SK-N-DZ (cell line): ENCODE data around the gene ACACA.
"Not testable (repeated sequence)": the region's sequence is repeated elsewhere in the genome, so short reads cannot be mapped to it uniquely, and the experiment has no call there.

ENCODE experiments used
- DNase-seq: peaks from one replicate; pipeline ENCODE4 v3.0.0-alpha.2; 2015; ENCODE audit warnings: low spot score

The ACACA gene

DNA sequence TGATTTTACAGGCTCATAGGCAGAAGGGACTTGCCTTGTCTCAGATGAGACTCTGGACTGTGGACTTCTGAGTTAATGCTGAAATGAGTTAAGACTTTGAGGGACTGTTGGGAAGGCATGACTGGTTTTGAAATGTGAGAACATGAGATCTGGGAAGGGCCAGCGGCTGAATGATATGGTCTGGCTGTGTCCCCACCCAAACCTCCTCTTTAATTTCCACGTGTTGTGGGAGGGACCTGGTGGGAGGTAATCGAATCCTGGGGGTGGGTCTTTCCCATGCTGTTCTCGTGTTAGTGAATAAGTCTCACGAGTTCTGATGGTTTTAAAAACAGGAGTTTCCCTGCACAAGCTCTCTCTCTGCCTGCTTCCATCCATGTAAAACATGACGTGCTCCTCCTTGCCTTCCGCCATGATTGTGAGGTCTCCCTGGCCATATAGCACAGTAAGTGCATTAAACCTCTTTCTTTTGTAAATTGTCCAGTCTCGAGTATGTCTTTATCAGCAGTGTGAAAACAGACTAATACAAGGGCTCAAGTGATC, 59.7 kb downstream of the ACACA start:
- DNase-seq = not testable (repeated sequence)

DNA sequence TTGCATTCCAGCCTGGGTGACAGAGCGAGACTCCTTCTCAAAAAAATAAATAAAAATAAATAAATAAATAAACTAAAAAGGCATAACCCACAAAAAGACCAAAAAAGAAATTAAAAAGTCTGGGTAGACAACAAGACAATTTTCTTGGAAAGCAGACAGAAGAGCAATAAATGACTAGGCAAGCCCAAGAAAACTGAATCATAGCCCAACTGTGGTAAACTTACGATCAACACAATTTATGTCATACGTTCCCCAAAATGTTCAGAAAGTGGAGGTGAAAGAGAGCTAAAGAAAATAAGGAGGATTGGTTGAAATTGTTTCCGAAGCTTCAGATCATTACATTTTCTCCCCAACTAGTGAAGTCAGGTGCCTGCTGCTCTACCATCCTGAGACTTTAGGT, 62.1 kb downstream of the ACACA start:
- no peak for DNase-seq

DNA sequence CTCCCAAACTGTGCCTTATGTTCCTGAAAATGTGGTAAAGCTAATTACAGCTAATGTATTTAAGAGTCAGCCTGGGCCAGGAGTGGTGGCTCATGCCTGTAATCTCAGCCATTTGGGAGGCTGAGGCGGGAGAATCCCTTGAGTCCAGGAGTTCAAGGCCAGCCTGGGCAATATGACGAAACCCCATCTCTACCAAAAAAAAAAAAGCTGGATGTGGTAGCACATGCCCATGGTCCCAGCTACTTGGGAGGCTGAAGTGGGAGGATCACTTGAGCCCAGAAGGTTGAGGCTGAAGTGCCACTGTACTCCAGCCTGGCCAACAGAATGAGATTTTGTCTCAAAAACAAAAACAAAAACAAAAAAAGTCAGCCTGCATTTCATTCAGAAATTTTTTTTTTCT, 64.0 kb downstream of the ACACA start:
- DNase-seq = no peak

DNA sequence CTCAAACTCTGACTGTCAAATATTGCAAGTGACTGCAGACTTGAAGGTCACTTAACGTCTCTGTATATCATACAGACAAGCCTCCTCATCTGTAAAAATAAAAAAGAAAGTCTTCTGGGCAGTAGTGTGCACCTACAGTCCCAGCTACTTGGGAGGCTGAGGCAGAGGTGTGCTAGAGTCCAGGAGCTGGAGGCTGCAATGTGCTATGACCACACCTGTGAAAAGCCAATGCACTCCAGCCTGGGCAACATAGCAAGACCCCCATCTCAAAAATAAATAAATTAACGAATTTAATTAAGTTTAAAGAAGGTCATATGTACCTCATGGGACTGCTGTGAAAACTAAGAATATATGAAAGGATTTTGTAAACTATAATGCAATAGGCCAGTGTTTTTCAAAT, 65.8 kb downstream of the ACACA start:
- DNase-seq = no peak

DNA sequence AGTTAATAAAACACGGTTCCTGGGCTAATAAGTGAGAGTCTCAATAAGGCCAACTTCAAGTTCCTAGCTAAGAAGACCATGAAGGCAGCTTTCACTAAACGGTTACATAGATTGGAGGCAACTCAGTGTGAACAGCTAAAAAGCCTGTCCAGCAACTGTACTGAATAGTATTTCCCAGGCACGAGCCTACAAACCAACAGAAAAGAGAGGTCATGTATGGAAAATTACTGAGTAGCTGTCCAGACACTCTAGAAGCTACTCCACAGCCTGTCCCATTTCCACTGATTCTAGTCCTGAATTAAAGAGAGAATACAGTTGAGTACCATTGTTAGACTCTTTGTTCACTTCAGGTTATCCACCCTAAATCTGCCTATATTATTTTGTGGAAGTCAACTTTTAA, 67.3 kb downstream of the ACACA start:
- no peak for DNase-seq

DNA sequence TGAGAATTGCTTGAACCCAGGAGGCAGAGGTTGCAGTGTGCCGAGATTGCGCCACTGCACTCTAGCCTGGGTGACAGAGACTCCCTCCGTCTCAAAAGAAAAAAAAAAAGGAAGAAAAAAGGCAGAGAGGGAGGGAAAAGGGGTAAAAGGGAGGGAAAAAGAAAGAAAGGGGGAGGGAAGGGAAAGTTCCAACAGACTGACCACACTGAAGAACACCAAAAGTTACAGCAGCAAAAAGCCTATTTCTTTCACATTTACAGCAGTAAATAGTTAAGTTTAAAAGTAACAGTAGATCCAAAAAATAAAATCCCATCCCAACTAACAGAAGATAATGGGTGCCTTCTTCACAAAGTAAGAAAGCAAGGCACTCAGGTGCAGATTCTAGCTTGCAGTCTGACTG, 67.8 kb downstream of the ACACA start:
- no peak for DNase-seq

DNA sequence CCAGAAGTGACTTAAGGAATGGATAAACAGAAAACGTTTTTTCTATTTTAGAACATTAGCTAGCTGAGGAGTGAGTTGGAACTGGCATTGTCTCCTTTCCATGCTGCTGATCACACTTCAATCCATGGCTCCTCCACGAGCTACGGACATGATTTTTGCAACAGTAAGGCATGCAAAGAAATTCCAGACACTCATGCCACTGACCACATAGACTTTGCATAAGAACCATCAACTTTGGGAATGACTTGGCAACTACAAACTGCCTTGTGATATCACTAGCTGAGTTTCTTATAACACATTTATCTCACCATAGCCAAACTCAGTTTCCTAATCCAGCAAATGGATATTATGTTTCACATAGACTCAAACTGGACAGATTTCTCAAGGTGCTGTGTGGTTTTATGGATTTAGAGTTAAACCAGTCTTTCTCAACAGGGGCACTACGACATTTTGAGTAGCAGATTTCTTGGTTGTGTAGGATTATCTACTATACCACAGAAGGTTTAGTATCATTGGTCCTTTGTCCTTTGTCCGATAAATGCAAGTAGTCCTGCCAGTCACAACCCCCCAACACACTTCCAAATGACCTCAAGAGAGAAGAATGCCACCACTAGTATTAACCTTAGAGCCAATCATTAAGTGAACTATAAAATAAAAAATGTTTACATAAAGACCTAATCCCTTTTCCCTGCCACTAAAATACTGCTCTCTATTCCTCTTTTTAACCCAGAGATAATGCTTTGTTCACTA, 79.1 kb downstream of the ACACA start:
- DNase-seq = no peak

DNA sequence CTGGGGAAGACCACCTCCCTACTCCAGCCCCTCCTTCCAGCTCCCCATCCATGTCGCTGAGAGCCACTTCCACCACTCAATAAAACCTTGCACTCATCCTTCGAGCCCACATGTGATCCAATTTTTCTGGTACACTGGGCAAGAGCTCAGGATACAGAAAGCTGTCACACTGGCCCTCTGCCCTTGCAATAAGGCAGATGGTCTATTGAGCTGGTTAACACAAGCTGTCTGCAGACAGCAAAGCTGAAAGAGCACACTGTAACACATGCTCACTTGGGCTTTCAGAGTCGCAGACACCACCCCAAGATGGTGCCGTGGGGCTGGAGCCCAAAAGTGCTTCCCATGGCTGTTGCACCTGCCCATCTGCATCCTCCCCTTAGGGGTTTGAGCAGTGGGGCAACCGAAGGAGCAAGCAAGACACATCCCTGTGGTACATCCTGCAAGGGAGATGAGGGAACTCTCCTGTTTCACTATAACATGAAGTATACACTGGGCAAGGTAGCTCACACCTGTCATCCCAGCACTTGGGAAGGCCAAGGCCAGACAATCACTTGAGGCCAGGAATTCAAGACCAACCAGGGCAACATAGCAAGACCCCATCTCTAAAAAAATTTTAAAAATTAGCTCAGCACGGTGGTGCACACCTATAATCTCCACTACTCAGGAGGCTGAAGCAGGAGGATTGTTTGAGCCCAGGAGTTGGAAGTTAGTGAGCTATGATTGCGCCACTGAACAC, 83.6 kb downstream of the ACACA start:
- no peak for DNase-seq

DNA sequence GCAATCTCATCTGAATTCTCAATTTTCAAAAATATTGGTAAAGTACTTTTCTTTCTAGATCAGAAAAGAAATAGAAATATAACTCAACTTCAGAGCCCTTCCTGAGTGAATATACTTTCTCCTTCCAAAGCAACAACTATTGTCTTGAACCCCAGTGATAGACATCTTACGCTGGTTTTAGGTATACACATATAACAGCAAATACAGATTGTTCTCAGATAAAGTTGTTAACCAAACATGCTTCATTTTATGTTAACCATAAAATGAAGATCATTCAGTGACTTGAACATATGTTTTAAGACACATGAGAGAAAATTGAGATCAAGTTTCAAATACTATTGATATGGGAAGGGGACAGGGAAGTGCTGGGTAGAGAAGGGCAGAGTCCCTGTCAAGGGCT, 84.5 kb downstream of the ACACA start:
- DNase-seq = no peak

DNA sequence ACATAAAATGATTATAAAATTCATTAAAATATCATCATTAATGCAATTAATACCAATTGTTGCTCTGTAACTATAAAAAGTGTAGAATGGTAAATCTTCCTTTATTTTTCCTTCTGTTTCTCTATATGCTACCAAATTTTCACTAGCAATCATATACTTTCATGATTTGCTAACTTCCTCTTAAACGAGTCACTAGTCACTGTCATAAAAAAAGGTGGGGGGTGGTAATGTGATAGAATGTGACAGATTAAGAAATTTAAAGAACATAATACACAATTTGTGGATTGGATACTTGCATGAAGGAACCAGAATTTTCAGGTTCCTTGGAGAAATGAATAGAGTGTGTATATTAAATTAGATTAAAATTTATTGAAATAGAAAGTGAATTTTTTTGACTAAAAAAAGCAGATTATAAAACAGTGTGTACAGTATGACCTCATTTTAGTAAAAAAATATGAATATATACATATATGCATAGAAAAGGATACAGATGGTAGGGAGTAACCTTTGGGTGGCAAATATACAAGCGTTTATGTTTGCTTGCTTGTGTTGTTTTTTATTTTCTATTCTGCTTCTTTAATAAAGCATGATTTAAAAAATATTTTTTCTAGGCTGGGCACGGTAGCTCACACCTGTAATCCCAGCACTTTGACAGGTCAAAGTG, 87.6 kb downstream of the ACACA start:
- no peak for DNase-seq

DNA sequence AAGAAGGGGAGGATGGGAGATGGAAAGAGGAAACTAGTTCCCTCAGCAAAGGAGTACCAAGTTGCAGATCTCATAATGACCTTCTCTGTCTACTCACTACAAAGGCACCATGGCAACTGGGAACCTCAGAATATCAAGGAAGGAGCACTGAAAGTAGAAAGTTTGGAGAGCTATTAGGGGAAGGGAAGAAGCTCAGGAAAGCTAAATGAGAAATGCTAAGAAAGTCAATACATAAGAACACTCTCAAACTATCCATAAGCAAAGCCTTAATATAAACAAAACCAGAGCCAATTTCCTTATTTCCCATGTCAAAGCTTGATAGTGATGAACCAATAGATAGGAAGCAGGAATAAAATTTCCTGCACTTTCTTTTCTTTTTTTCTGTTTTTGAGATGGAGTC, 88.8 kb downstream of the ACACA start:
- DNase-seq = no peak

DNA sequence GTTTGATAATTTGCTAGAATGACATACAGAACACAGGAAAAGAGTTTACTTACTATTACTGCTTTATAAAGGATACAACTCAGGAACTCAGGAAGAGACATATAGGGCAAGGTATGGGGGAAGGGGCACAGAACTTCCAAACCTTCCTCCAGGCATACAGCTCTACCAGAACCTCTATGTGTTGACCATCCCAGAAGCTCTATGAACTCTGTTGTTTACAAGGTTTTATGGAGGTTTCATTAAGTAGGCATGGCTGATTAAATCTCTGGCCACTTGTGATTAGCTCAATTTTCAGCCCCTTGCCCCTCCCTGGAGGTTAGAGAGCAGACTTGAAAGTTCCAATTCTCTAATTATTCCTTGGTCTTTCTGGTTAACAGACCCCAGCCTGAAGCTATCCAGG, 91.0 kb downstream of the ACACA start:
- no peak for DNase-seq

DNA sequence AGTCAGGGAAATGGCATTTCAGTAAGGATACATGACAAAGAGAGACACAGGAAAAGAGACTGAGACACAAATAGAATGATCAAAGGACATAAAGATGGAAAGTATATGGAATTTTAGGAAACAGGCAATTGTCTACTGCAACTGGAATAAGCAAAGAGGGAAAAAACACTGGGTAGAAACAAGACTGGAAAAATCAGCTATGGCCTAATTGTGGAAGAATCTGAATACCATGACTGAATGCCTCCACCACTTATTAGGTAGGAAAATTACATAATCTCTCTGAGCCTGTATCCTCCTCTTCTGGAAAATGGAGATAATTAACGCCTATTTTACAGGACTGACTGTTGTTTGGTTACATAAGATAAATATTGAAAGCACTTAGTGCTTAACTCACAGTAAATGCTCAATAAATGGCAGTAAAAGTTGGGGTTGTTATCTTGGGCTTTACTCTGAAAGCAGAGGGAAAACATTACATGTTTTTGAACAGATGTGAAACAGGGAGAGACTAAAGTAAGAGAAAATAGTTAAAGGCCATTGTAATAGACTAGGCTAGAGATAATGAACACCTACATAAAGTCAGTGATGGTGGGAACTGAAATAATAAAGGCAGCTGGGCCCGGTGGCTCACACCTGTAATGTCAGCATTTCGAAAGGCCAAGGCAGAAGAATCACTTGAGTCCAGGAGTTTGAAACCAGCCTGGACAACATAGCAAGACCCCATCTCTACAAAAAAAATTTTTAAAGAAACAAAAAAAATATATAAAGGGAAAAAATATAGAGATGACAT, 94.3 kb downstream of the ACACA start:
- no peak for DNase-seq

DNA sequence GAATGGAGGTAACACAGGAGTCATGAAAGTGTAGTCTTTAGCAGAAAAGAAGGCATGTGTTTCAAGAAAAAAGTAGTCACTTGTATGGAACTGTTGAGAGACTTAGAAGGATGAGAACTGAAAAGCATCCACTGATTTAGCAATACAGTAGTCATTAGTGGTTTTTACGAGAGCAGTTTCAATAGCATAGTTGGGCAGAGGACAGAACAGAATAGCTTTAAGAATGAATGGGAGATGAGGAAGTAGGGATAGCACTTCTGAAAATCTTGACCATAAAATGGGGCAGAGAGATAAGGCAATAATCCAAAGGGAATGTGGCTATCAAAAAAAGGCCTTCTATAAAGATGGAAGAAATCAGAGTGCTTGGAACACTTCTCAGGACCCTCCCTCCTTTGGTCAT, 95.7 kb downstream of the ACACA start:
- DNase-seq = no peak

DNA sequence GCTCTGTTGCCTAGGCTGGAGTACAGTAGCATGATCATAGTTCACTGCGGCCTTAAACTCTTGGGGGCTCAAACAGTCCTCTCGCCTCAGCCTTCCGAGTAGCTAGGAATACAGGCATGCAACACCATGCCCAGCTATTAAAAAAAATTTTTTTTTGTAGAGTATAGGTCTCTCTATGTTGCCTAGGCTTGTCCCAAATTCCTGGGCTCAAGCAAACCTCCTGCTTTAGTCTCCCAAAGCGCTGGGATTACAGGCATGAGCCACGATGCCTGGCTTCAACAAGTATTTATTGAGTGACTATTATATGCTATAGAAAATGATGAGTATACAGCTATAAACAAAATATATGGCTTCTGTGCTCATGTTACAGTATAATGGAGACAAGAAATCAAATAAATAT, 97.6 kb downstream of the ACACA start:
- DNase-seq = no peak

DNA sequence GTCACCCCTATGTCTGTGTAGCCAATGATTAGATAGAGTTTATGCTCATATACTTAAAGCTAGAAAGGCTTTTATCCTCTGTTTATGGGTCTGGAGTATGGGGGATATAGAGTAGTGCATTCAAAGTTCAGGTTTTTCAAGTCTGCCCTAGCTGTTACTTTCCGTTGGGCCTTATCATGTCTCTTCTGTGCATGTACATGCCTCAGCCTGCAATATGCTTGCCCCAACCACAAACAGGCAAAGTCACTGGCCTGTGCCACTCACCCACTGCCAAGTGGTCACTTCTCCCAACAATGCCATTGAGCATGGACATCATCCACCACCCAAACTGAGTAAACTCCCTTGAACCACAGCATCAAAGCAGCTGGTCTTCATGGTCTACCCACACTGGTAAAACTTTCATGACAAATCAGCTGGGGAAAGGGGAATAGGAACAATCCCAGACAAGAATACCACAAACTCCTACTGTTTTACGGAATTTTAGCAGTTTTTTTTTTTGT, 101.2 kb downstream of the ACACA start:
- no peak for DNase-seq

DNA sequence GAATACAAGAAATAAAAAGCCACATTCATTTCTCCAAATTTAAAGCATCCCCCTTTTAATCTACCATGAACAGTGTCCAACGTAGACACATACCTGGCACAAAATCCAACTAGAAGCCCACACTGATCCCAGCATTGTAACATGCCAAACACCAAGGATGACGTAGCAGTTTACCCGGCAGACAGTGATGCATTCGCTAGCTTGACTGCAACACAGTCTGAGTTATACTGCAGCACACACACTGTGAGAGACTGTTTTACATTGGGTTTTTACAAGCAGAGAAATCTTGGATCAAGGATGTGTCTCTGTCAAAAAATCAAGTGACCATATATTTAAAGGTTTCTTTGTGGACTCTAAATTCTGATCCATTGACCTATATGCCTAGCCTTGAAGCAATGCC, 105.3 kb downstream of the ACACA start:
- no peak for DNase-seq

DNA sequence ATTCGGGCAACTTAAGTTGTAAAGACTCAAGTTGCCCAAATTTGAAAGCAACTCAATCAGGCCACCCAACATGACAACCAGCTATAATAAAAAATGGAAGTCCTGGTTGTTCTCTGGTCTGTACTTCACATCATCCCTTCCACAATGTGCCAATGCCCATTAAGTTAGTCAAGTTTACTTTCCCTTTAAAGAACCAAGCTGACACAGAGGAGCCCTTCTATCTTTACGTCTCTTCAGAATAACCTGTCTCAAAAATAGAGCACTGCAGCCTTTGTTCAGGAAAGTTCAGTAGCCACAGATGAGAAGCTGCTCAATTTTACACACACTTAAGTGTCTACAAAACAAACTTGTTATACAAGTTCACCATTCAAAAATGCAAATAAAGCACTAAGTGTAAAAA, 106.0 kb downstream of the ACACA start:
- DNase-seq = no peak

DNA sequence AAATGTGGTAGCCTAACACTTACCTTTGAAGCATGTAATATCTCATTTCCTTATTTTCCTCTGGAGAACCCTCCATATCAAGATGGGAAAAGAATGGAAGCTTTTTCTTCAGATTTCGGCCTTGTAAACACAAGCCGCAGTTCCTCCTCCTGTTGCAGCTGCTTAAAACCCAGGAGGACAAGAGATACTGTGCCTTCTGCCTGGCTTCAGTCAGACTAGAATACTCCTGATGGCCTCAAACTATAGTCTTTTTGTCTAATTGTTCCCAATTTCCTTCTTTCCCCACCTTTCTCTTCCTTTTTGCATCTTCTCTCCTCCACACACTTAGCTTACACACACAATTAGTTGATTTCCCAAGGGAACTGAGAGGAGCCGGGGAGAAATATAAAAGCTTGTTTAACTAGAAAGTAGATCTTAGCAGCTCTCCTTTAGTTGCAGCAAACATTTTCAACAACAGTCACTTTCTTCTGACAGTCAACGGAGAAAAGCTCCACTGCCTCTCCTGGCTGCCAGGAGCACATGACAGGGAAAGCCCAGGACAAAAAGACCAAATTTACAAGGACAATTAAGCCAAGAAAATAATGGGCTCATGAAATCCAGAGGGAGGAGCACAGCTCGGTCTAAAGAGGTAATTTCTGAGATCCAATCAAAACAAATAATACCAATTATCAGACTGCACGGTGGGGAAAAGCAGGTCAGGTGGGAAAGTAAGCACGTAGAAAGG, 107.2 kb downstream of the ACACA start:
- DNase-seq = no peak

DNA sequence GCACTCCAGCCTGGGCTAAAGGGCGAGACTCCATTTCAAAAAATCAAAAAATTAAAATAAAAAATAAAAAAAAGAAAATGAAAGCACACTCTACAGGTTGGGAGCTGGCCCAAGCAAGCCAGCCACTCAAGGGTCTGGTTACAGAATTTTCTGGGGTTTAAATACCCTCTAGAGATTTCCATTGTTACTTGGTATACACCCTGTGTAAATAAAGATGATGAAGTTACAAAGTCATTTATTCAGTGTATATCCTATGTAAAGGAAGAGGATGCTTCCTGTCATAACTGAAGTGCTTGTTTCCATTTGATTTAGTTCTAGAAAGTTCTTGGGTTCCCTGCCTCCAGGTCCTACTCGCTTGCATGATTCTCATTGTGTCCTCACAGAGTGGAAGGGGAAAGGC, 110.7 kb downstream of the ACACA start:
- DNase-seq = no peak

DNA sequence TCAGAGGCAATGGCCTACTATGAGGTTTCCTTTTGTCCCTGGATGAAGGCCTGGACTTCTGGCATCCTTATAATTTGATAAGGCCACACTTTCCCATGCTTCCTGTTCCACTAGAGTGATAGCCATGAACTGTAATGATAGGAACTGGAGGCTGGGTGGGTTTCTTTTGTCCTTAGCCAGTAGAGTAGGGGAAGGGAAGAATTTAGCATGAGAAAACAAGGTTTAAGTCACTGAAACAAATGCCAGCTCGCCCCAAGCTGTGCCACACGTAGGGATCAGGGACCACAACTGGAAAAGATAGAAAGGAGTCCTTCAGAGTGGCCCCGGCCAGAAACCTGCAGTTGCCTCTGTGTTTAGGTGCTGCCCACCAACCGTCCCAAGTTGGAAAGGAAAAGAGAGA, 111.7 kb downstream of the ACACA start:
- peak; percentile 19 for DNase-seq
